ENCODE results near the gene COLEC12. TPM values are rescaled to one million over a fixed set of nuclear protein-coding genes. Genes with fewer than 3 reads are reported as not detected.

The COLEC12 gene
- total RNA-seq, 1 experiment from 2014 or later = not detected

- H3K27ac Mint-ChIP-seq (ENCODE audit: unreplicated experiment) = no peak overlapping the region
- no peaks in the 10 kb centered on the region for H3K36me3 Mint-ChIP-seq (ENCODE audit: insufficient read depth, unreplicated experiment)
- CTCF ChIA-PET = interaction anchor here (0.6 to 1.1 kb wide), 2 partner anchors 19 to 34 kb away, joined by 3 read pairs; no protein-coding TSS in a partner anchor
- H3K27me3 Mint-ChIP-seq (ENCODE audit: unreplicated experiment) = no peaks in the 10 kb centered on the region
- intact Hi-C loops (cut with micrococcal nuclease; ENCODE audit: unreplicated experiment) = no loop called here
- no peak for TF ChIP-seq CTCF (IDR thresholded peaks at IDR 0.05; ENCODE audit: unreplicated experiment)
- no peaks in the 10 kb centered on the region for H3K4me1 Mint-ChIP-seq (ENCODE audit: low read depth, unreplicated experiment)
- H3K4me3 Mint-ChIP-seq (ENCODE audit: low read depth, unreplicated experiment) = no peak overlapping the region
- BruUV-seq (replicated peaks) = no TSS peak
- no peak for DNase-seq
- H3K9me3 Mint-ChIP-seq (ENCODE audit: low read depth, unreplicated experiment) = no peaks in the 10 kb centered on the region
These were observed 24.7 kb upstream of the COLEC12 start for GRCh38 chr18:525036-525797.

- no peak for DNase-seq
- H3K27me3 Mint-ChIP-seq (ENCODE audit: unreplicated experiment) = no peaks in the 10 kb centered on the region
- H3K27ac Mint-ChIP-seq (ENCODE audit: unreplicated experiment) = no peak overlapping the region
- H3K36me3 Mint-ChIP-seq (ENCODE audit: insufficient read depth, unreplicated experiment) = no peaks in the 10 kb centered on the region
- no peak overlapping the region for H3K4me3 Mint-ChIP-seq (ENCODE audit: low read depth, unreplicated experiment)
- no peaks in the 10 kb centered on the region for H3K9me3 Mint-ChIP-seq (ENCODE audit: low read depth, unreplicated experiment)
- intact Hi-C loops (cut with micrococcal nuclease; ENCODE audit: unreplicated experiment) = no loop called here
- no TSS peak for BruUV-seq (replicated peaks)
- no peak for TF ChIP-seq CTCF (IDR thresholded peaks at IDR 0.05; ENCODE audit: unreplicated experiment)
- CTCF ChIA-PET = interaction anchor here (0.6 to 1.1 kb wide), 2 partner anchors 19 to 33 kb away, joined by 3 read pairs; no protein-coding TSS in a partner anchor
- no peaks in the 10 kb centered on the region for H3K4me1 Mint-ChIP-seq (ENCODE audit: low read depth, unreplicated experiment)
These were observed 24.0 kb upstream of the COLEC12 start for GRCh38 chr18:524466-524865.

GRCh38 chr18:523561-523960 lies 23.1 kb upstream of the COLEC12 start:
- H3K4me1 Mint-ChIP-seq (ENCODE audit: low read depth, unreplicated experiment) = no peaks in the 10 kb centered on the region
- H3K9me3 Mint-ChIP-seq (ENCODE audit: low read depth, unreplicated experiment) = no peaks in the 10 kb centered on the region
- no peak overlapping the region for H3K27ac Mint-ChIP-seq (ENCODE audit: unreplicated experiment)

More at GRCh38 chr18:523561-523960, 23.1 kb upstream of the COLEC12 start:
- Mint-ChIP-seq H3K4me3 (ENCODE audit: low read depth, unreplicated experiment) (no peak overlapping the region), H3K27me3 (ENCODE audit: unreplicated experiment) (no peaks in the 10 kb centered on the region), H3K36me3 (ENCODE audit: insufficient read depth, unreplicated experiment) (no peaks in the 10 kb centered on the region)
- intact Hi-C loops (cut with micrococcal nuclease; ENCODE audit: unreplicated experiment) = no loop called here
- no peak for DNase-seq
- no TSS peak for BruUV-seq (replicated peaks)
- CTCF ChIA-PET = no interaction called here
- TF ChIP-seq CTCF (IDR thresholded peaks at IDR 0.05; ENCODE audit: unreplicated experiment) = no peak

All from Calu3 (cell line).